ENCODE data around the gene STK36.

STK36 gene

DNA sequence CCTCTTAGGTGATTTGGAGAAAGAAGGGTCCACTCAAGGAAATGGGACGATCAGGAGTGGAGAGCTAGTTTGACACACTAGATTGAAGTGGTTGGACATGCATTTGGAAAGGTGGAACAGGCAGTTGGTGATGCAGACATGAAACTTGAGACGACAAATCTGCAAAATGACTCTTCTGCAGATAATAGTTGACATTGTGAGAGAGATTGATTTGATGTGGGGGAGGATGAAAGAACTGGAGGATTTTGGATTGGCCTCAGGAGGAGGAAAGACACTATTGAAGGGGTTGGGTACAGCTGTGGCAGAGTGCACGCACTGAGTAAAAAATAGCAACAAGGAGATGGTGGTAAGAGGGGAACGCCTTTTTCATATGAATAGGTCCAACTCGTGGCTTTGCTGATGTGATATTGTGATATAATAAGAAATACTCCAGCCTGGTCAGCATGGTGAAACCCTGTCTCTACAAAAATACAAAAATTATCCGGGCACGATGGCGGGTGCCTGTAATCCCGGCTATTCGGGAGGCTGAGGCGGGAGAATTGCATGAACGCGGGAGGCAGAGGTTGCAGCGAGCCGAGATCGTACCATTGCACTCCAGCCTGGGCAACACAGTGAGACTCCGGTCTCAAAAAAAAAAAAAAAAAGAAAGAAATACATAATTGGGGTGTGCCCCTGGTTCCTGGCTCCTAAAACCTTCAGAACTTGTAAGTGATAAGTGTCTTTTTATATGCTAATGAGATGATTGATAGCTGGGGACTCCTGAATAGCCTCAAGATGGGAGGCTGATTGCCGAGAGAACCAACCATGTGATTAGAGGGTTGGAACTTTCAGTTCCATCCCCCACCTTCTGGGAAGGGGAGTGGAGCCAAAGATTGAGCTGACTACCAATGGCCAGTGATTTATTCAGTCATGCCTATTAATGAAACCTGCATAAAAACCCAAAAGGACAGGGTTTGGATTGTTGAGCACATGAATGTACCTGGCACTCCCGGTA, 48.5 kb downstream of the STK36 start:
- no peak for DNase-seq (ENCODE audit: low read depth in 2 of 2)

DNA sequence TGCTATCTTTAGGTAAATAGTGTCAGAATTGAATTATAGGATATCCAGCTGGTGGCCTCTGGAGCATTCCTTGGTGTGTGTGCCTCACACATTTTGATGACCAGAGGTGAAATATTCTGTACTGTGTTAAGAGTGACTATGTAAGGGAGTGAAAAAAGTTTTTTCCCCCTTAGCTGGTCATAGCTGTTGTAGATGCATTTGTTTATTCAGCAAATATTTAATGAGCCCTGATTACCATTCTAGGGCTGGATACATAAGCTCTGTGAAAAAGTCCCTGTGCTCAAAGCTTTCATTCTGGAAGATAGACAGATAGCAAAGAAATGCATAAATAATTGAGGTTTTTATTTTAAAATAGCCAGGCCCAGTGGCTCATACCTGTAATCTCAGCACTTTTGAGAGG, 49.6 kb downstream of the STK36 start:
- no peak for DNase-seq (ENCODE audit: low read depth in 2 of 2)

DNA sequence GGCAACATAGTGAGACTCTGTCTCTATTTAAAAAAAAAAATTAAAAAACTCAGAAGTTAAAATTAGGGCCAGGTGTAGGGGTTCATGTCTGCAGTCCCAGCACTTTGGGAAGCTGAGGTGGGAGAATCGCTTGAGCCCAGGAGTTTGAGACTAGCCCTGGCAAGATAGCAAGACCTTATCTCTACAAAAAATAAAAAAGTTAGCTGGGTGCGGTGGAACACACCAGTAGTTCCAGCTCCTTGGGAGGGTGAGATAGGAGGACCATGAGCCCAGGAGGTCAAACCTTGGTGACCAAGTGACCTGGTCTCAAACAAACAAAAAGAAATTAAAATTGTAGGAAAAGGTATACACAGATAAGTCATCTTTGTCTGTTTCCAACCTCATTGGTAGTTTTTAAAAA, 50.0 kb downstream of the STK36 start:
- DNase-seq (ENCODE audit: low read depth in 2 of 2) = no peak

DNA sequence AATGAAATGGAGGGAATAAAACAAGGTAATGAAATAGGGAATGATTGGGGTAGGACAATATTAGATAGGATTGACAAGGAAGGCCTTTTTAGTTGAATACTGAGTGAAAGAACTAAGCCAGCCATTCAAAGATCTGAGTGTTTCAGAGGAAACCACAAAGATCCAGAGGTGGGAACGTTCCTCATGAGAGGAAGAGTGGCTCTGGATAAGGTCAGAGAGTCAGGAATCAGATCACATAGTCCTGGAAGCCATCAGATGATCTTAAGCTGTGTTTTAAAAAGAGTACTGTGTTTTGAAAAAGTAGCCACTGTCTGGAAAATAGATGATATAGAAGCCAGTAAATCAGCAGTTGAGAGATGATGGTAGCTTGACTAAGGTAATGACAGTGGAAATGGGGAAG, 50.5 kb downstream of the STK36 start:
- DNase-seq (ENCODE audit: low read depth in 2 of 2) = no peak

DNA sequence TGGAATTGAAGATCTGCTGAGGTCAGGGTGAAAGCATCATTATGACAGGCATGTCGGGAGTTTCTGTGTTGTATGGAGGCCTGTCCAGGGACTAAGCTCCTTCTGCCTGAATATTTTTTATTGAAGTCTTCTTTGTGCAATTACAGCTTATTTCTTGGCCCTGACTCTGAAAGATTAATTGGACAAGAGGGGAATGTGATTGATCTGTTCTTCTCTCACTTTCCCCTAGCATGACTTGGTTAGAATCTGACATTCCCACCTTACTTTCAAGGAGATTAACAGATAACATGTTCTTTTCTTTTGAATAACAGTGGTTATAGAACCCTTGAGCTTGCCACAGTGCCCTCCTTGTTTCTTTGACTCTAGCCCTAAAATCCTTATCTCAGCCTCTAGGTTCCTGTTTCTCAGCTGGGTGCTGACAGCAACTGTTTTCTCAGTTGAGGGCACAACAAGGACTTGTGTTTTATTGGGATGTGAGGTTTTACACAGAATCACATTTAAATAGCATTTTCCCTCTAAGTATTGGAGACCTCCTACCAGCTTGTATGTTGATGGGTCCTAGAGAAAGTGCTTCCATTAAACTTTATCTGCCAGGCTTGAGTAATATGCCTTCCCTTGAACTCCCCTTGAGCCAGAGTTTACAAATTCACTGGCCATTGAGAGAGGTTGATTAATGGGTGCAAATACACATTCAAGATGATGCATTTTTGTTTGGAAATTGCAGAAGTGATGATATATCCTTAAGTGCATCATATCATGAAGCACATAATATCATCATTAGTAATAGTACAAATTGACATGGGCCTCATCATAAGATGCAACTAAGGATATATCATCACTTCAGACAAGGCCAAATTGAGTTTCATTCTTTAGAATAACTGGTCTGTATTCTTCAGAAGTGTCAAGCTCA, 51.2 kb downstream of the STK36 start:
- no peak for DNase-seq (ENCODE audit: low read depth in 2 of 2)

DNA sequence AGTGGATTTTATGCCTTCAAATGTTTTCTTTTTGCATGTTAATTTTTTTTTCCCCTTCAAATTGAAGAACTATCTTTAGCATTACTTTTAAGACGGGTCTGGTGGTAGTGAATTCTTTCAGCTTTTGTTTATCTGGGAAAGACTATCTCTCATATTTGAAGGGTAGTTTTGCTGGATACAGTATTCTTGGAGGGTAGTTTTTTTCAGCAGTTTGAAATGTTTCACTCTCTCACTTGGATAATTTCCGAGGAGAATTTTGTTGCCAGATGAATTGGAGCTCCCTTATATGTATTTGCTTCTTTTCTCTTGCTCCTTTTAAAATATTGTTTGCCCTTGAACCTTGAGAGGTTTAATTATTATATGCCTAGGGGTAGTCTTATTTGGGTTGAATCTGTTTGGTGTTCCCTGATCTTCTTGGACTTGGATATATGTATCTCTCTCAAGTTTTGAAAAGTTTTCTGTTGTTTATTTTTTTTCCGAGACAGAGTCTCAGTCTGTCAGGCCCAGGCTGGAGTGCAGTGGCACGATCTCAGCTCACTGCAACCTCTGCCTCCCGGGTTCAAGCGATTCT, 54.2 kb downstream of the STK36 start:
- DNase-seq (ENCODE audit: low read depth in 2 of 2) = no peak

DNA sequence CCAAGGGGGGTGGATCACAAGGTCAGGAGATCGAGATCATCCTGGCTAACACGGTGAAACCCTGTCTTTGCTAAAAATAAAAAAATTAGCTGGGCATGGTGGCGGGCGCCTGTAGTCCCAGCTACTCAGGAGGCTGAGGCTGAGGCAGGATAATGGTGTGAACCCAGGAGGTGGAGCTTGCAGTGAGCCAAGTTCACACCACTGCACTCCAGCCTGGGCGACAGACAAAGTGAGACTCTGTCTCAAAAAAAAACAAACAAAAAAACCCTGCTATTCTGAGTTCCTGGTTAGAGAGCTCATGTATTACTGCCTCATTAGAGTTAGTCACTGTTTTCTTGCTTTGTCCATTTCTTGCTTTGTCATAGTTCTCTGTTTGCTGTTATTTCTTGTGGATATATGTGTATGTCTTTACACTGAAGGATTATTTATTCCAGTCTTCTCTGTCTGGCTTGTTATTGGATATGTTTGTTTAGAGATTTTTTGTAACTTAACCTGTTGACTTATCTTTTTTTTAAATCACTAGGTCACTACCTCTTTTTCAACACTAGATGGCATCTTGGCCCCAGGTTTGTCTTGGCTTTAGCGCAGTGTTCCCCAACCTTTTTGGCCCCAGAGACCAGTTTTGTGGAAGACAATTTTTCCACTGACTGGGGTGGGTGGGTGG, 55.7 kb downstream of the STK36 start:
- no peak for DNase-seq (ENCODE audit: low read depth in 2 of 2)

DNA sequence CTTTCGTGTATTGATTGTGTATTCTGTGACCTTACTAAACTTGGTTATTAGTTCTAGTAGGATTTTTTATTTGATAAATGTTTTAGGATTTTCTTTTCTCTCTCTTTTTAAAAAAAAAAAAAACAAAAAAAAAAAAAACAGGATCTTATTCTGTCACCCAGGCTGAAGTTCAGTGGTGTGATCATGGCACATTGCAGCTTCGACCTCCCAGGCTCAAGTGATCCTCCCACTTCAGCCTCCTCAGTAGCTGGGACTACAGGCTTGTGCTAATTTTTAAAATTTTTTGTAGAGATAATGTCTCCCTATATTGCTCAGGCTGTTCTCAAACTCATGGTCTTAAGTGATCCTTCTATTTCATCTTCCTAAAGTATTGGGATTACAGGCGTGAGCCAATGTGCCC, 57.8 kb downstream of the STK36 start:
- DNase-seq (ENCODE audit: low read depth in 2 of 2) = no peak

DNA sequence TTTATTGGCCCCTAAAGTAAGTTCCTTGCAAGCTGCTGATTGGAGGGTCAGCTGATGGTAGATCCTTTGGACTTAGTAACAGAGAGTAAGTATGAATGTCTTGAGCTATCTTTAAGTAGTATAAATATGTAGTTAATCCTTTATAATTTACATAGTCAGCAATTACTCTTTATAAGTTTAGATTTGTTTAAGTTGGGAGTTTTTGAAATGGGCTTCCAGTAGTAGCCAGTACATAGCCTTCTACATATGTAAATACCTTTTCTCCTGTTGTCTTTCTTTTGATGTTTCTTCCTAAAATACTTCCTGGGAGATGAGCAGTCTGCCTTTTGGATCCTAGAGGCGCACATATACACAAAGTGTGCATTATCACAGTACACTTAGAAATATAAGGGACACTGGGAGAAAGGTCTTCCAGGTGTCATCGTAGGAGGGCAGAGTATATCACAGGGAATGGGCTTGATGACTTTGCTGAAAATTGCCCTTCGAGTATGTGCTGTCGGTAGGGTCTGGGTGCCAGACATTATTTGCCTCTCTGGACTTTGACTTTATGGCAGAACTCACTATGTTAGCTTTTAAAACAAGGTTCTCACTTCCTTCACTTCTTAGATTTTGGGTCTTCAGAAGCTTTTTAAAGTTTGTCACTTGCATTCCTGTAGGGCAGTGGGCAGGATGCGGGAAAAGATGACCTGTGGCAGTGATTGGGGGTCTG, 60.3 kb downstream of the STK36 start:
- no peak for DNase-seq (ENCODE audit: low read depth in 2 of 2)

DNA sequence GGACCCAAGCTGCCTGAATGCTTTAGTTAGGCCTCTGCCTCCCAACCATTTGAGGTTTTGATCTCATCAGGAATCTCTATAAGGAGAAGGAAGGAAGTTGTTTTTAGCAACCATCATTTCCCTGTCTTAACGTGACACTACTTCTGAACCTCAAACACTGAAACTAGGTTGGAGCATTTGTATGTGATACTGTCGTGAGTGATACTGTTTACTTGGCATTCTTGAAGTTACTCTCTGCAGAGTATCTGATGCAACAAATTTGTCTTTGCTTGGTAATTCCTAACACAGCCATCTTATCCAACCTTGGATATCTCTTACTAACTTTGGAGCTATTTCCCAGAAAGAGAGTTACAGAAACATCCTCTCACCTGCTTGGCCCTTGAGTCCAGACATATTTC, 60.9 kb downstream of the STK36 start:
- DNase-seq (ENCODE audit: low read depth in 2 of 2) = no peak

DNA sequence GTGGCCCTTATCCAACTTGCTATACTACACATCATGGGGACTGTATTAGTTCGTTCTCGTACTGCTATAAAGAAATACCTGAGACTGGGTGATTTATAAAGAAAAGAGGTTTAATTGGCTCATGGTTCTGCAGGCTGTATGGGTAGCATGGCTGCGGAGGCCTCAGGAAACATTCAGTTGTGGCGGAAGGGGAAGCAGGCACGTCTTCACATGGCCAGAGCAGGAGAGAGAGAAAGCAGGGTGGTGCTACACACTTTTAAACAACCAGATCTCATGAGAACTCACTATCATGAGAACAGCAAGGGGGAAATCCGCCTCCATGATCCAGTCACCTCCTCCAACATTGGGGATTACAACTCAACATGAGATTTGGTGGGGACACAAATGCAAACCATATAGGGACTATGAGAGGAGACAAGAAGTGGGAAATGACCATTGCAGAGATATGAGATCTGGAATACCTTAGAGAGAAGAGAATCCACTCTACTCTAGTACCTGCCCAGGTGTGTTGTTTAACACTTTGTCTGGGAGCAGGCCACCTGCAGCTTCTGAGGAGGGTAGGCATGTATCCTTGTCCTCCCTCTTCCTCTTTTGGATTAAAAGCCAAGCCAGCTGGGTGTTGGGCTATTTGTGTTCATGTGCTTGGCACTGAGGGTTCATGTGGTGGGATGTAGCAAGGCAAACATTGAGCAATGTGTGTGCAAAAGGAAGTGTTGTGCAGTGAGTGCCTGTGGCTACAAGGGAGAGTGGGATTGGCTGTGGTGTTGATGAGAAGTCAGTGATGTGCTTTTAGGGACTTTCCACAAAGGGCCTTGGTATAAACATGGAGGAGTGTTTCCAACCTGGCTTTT, 61.5 kb downstream of the STK36 start:
- no peak for DNase-seq (ENCODE audit: low read depth in 2 of 2)

DNA sequence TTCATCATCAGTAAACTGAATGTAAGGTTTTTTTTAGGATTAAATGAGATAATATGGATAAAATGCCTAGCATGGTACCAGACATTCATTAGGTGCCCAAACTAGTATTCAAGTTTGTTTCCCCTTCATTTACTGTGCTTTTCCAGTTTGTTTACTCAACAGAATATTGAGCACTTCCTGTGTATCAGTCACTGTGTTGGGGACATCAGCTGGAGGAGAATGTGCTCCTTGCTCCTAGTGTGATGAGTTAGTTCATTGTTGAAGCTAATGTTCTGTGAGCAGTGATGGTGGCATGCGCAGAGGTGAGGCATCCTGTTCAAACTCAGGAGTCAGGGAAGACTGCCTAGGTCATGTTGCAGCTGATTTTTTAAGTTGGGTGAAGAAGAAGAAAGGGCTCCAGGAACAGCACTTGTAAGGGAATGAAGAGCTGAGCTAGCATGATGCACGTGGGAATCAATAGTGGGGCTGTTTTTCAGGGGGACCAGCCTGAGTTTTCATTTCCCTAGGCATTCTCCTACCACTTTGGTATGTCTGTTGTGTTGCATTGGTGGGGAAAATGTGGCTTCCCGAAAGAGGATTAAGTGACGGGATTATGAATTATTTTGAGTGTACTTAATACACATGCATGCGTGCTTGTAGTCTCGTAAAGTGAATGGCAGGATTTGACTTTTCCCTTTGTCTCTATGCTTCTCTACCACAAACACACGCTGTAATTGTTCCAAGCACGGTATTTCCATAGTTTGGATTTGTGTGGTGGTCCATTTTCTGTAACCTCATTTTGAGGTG, 62.5 kb downstream of the STK36 start:
- no peak for DNase-seq (ENCODE audit: low read depth in 2 of 2)

DNA sequence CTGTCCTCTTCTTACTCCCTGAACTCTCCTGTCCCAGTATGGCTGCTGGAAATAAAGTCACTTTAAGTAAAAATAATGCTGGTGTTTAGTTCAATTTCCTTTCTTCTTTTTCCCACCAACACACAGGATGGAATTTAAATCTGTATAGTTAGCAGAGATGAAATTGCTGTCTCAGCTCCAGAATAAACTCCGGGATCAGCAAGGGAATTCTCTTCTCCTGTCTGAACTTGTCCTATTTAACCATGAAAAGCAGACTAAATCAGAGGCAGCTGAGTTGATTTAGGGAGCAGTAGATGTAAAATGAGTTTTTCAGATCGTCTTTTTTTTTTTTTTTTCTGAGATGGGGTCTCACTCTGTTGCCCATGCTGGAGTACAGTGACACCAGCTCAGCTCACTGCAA, 64.6 kb downstream of the STK36 start:
- no peak for DNase-seq (ENCODE audit: low read depth in 2 of 2)

DNA sequence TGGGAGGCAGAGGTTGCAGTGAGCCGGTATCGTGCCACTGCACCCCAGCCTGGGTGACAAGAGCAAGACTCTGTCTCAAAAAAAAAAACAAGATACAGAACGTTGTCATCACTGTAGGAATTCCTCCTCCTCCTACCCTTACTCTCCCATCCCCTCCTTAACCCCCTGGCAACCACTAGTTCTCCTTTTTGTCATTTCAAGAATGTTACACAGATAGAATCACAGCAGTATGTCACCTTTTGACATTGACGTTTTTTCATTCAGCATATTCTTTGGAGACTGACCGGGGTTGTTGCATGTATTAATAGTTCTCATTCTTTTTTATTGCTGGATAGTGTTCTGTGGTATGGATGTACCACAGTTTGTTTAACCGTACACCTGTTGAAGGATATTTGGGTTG, 71.2 kb downstream of the STK36 start:
- no peak for DNase-seq (ENCODE audit: low read depth in 2 of 2)

DNA sequence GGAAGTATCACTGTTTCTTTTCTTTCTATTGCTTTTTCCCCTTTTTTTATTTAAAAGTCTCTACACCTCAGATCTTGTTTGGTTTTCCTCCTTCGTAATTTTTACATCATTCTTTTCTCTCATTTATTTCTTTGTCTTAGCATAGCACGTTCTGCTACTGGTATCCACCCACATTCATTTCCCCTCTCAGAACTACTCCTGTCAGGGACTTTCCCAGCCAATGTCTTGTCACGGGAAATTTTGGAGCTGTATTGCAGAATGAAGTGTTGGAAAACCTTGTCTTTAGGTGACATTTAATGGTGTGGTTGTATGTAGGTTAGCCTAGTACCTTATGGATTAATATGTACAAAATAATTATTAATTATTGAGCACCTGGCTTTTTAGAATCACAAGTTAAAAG, 72.7 kb downstream of the STK36 start:
- DNase-seq (ENCODE audit: low read depth in 2 of 2) = no peak

DNA sequence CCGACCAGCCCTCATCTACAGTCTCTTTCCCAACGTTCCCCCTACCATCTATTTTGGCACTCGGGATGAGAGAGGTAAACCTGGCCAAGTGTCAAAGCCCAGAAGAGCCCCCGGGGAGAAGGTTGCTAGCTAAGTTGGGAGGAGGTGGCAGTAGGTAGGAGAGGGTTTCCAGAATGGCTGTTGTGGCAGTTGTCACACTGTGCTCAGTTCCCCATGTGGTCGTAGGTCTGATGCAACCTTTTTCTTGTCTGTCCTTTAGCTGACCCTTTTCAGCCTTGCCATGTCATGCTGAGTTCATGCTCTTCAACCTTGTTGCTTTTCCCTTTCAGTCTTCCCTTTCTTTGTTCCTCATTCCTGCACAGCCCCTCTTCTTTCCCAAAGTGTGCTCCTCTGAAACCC, 73.3 kb downstream of the STK36 start:
- no peak for DNase-seq (ENCODE audit: low read depth in 2 of 2)

DNA sequence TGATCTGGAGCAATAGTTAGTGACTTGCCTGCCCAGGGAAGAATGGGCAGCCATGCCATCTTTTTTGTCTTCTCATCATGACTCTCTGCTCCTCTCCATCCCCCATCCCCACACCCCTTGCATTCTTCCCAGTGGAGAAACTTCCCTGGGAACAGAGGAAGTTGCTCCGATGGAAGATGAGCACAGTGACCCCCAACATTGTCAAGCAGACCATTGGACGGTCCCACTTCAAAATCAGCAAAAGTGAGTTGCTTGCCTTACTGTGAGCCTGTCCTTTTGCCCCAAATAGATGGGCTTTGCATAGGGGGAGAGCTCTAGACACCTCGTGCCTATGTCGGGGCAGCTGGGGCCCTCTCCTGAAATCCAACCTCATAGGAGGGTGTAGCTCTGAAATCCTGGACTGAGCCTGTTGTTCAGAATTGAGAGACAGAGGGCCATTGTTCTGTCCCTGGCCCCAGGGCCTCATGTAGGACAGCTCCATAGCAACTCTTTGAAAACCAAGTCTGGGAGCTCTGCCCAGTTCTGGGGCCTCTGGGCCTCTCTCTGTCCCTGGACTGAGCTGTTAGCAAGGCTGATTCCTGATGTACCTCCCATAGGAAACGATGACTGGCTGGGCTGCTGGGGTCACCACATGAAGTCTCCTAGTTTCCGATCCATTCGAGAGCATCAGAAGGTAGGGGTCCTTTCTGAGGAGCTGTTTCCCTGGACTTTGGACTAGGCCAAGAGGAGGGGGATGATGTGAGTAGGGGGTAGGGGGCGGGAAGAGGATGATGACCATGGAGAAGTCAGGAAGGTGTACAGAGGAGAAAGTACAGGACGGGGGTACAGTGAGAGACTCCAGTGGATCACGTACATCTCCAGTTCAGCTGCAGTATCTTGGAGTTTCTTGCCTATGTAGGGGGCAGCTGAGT, 73.9 kb downstream of the STK36 start:
- no peak for DNase-seq (ENCODE audit: low read depth in 2 of 2)

DNA sequence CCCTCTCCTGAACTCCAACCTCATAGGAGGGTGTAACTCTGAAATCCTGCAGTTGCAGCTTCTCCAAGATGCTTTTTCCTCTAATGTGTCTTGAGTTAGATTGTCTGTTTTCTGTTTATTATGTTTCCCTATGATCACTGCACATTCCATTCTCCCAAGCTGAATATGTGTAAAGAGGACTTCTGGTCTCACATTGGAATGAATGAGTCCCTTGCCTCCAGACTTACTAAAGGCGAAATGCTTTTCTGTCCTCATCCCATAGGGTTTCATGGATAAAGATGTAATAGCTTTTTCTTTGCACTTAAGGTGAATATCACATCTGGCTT, 74.5 kb downstream of the STK36 start:
- no peak for DNase-seq (ENCODE audit: low read depth in 2 of 2)

DNA sequence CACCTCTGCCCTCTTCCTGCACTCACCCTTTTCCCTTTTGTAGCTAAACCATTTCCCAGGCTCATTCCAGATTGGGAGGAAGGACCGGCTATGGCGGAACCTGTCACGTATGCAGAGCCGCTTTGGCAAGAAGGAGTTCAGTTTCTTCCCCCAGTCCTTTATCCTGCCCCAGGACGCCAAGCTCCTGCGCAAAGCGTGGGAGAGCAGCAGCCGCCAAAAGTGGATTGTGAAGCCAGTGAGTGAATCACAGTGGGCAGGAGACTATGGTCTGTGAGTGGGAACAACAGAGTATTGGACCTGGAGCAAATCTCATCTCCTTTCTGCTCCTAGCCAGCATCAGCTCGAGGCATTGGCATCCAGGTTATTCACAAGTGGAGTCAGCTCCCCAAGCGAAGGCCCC, 75.1 kb downstream of the STK36 start:
- DNase-seq (ENCODE audit: low read depth in 2 of 2) = no peak

Data from fibroblast of skin of left biceps (primary cell).